ENCODE data around the gene RABL6.

Gene RABL6

GRCh38 chr9:136860933-136861873 lies 53.5 kb downstream of the RABL6 start:
- TF ChIP-seq CTCF (IDR thresholded peaks at IDR 0.05), result no peak

DNA sequence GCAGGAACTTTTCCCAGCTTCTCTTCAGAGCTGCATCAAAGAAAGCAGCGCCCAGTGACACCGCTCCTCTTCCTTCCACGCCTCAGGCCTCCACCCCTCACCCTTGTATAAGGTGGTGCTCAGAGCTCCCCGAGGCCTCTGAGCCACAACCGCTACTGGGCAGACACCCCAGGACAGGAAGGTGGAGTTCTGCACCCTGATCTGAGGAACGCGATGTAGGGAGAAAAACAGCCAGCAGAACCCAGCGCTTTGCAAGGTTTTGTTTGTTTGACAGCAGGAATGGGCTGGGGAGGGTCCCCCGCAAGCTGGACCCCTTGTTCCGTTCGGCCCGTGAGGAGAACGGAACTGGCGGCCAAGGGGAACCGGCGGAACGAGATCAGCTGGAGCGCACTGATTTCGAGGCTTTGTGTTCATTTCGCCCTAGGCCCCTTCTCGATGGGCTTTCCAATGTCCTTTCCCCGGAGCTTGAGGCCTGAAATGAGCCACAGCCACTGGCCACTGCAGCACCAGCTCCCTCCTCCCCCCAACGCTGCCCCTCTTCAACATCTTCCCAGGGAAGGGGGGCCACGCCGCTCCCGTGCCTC lies 54.2 kb downstream of the RABL6 start:
- TF ChIP-seq CTCF (IDR thresholded peaks at IDR 0.05), result no peak

DNA sequence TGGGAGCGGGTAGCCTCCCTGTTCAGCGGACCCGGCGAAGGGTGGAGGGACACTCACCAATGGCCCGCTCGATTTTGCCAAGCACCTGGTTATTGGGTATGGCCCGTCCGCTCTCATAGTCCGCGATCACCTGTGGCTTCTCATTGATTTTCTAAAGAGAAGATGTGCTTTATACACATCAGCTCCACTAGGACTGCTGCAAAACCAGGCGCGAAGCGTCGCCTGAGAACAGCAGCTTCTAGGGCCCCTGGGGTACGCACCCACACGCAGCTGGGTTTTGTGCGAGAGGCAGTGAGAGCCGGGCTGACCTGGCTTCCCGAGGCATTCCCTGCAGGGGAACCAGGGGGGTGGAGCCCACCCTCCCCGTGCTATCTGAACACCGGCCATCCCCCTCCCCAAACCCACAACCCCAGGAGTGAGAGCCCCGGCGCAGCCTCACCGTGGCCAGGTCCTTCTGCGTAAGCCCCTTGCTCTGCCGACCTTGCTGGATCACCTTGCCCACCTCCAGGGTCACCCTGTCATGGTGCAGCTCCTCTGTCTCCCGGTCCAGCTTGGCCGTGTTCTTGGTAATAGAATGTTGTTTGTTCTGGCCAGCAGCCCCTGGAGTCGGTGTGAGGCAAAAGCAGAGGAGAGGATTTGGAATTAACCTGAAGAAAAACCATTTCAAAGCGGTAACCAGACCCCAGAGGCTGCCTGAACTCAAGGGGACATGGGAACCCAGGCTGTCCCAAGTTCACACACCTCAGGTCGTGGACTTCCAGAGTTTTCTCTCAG lies 55.3 kb downstream of the RABL6 start:
- no peak for TF ChIP-seq CTCF (IDR thresholded peaks at IDR 0.05)

GRCh38 chr9:136863623-136864273 lies 56.0 kb downstream of the RABL6 start:
- TF ChIP-seq CTCF (IDR thresholded peaks at IDR 0.05), result no peak

DNA sequence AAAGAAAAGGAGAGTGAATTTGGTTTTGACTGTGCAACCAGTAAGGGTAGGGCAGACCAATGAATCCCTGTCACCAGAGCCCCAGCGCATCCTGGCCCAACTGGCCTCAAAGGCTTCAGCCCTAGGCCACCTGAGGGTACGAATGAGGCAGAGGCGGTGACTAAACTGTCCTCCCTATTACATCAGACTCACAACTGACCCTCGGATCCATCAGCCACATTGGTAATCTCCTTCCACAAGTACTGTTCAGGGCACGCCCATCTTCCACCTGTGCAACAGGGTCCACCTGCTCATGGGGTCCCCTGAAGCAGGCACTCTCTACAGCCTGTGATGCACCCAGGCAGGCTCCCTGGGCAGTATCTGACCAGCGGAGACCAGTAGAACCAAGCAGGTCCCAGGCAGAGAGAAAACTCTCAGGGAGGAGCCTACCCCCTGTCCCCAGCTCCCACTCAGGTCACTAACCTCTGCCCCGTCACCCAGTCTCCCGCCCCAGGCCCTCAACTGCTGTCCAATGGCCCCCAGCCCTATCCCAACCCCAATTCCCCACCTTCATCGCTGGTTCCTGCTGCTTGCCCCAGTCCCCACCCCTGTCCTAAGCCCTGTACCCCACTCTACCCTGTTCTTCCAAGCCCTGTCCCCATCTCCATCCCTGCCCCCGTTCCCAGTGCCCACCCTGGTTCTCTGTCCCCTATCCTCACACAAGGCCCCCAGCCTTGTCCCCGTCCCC lies 57.5 kb downstream of the RABL6 start:
- TF ChIP-seq CTCF (IDR thresholded peaks at IDR 0.05), result no peak

- TF ChIP-seq CTCF (IDR thresholded peaks at IDR 0.05), result no peak
Observed at GRCh38 chr9:136865768-136866103, 58.0 kb downstream of the RABL6 start.

DNA sequence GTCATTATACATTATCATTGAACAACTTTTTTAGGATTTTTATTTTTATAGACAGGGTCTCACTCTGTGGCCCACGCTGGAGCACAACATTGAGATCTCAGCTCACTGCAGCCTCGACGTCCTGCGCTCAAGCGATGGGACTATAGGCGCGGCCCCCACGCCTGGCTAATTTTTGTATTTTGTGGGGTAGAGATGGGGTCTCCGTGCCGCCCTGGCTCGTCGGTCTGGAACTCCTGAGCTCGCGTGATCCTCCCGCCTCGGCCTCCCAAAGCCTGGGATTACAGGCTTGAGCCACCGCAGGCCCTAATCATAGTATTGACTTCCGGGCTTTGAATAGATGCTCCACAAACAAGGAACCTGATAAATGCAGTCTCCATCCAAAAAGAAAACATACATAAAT lies 59.7 kb downstream of the RABL6 start:
- no peak for TF ChIP-seq CTCF (IDR thresholded peaks at IDR 0.05)
